Measurements from ENCODE around the gene FGD1.
"Not testable (repeated sequence)": the region's sequence is repeated elsewhere in the genome, so short reads cannot be mapped to it uniquely, and the experiment has no call there.

Gene FGD1

DNA sequence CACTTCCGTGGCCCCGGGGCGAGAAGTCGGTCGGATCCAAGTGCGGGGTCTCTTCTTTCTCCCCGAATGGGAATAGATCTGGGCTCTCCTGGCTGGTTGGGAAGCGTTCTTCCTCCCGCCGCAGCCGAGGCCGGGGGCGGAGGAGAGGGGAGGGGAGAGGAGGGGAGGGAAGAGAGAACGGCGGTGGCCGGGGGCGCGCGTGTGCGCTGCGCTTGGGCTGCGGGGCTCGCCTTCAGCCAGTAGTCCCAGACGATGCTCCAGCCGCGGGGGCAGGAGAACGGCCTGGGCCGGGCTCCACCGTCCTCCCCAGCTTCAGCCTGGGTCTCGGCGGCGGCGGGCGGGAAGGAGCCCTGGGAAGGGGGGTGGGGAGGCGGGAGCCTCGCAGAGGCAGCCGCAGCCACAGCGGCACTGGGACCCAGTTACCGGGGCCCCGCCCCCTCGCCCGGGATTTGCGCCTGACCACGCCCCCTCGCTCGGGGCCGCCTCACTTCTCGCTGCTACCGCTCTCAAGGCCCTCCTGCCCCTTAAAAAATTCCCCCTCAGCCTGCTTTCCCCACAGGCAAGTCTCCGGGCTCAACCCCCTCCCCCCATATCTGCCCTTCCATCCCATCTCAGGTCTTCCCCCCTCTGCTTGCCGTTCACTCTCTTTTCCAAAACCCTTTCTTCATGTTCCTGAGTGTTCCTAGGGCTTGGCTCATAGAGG lies at the start of gene FGD1:
TSS of gene FGD1 (minus strand) at position 421 of the 703 bp plus-strand sequence. CDS start 802 bp downstream, outside the sequence.
- DNase-seq, result peak; percentile 12

DNA sequence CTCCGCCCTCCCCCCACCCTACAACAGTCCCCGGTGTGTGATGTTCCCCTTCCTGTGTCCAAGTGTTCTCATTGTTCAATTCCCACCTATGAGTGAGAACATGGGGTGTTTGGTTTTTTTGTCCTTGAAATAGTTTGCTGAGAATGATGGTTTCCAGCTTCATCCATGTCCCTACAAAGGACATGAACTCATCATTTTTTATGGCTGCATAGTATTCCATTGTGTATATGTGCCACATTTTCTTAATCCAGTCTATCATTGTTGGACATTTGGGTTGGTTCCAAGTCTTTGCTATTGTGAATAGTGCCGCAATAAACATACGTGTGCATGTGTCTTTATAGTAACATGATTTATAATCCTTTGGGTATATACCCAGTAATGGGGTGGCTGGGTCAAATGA lies 46.2 kb upstream of the FGD1 start:
- DNase-seq, result not testable (repeated sequence)

DNA sequence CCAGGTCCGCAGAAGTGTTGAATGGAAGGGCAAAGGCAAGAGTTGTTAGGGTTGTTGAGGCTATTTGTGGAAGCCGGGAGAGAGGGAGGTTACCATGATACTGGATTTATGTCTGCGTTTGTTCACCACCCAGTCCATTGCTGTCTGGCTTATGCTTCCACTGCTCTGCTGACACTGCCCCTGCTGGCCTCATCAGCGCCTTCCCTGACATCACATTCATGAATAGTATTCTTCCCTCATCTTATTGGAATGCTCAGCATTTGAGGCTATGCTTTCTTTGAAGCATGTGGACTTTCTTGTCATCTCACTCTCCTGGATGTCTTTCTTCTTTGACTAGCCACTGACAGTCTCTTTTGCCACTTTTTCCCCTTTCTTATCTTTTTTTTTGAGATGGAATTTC lies 44.3 kb upstream of the FGD1 start:
- DNase-seq, result no peak

DNA sequence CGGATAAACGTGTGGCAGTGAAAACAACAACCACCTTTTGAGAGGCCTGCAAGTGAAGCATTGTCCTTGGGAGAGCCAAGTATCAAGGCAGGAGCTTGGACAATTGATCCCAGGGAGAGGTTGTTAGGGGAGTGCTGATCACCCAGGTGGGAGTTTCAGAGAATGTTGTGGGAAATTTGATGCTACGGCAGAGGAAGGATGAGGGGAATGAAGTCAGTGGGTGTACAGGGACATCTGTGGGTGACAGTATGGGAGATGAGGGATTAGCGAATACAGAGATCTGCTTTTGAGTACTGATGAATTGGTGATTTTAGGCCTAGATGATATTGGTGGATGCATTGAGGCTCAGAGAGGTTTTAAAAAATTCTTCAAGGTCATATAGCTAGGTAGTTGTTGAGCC lies 38.2 kb upstream of the FGD1 start:
- DNase-seq, result no peak

DNA sequence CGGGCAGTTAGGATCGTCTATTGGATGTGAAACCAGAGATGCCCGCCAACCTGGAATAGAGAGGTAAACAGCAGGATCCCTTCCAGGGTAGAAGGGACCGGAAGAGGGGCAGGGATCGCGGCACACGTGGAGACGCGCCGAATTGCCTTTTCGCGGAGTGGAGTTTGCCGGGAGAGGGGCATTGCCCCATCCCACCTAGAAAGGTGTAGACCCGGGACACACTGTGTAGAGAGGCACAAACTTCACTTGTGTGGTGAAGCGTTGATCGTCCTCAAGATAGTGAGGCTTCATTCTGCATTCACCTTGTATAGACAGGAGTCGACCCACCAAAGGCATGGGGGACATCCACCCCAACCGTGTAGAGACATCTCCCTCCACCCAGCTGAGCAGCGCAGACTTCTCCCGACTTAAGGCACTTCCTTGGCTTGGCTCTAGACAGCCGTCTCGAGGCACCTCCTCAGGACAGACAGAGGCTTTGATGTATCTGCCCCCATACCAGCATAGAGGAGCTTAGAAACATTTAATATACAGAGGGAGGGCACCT lies 34.4 kb upstream of the FGD1 start:
- DNase-seq, result no peak

DNA sequence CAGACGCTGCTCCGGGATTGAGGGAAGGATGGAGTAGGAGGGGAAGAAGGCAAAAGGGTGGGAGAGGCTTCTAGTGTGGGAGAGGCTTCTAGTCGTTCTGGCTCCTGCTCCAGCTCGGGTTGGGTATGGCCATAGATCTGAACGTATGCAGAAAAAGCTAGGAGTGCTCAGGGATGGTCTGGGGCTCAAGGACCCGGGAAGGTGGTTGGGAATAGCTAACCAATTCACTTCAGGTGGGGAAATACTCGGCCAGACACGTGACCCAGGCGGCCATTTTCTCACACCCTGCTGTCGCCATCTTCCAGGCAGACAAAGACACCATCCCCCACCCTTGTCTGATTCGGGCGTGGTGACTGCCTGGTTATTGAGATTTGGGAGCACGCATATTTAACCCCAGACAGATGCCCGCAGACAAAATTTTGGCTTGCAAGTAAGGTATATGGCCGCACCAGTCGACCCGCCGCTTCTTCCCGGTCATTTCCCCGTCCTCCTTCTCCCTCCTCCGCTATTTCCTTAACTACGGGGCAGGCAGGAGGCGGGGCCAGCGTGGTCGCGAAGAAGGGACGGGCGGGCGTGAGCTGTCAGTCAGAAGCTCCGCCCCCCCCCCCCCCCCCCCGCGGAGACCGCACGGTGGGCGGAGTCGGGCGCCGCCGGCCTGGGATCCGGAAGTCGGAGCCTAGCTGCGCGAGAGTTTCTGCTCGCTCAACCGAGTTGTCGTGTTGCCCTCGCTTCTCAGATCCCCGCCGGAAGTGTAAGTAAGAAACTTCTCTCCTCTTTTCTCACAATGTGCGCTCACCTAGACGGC lies 33.7 kb upstream of the FGD1 start, which contains the start of gene GNL3L:
TSS of gene GNL3L (plus strand) at position 668 of the 805 bp plus-strand sequence. CDS start 2,348 bp downstream, outside the sequence.
- peak; percentile 63 for DNase-seq

DNA sequence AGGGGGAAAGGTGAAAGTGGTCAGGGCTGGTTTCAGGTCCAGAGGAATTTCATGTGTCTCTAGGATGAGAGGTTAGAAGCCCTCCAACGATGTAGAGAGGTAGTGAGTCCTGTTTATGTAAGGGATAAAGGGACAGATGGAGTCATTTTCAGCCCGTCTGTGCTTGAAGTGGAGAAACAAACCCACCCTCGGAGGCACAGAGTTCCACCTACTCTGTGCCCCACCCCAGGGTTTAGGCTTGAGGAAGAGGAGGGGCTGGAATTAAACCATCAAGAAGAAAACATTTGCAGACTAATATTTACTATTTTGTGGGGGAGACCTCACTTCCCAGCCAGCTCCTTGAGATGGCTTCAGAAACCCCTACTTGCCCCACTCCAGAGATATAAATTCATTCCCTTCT lies 33.1 kb upstream of the FGD1 start:
- DNase-seq, result peak; percentile 52

DNA sequence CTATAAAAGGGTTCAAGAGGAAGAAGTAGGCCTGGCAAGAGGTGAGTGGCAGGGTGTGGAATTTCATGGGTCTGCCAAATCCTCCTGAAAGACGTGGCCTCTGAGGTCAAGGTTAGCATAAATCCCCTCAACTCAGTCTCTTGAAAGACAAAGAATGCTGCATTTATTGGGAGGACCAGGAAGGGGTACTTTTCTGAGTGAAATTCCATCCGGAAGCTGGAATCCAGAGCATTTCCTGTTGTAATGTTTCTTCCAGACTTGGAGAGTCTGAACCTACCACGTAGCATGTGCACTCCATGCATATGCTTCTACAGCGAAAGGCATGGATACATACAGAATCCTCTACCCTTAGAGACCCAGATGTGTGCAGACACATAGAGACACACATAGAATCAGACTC lies 13.4 kb upstream of the FGD1 start:
- DNase-seq, result no peak

DNA sequence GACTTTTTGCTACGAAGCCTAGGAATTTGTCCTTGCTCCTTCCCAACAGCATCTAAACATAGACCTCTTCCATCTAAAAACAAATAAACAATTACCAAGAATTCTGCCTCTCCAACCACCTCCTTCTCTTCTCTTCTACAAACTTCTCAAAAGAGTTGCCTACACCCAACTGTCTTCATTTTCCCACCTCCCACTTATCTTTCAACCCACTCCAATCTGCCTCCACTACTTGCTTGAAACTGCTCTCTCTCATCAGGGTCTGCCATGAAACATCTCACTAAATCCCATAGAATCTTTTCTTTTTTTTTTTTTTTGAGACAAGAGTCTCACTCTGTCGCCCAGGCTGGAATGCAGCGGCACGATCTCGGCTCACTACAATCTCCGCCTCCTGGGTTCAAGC lies 902 bp upstream of the FGD1 start:
- DNase-seq, result no peak

DNA sequence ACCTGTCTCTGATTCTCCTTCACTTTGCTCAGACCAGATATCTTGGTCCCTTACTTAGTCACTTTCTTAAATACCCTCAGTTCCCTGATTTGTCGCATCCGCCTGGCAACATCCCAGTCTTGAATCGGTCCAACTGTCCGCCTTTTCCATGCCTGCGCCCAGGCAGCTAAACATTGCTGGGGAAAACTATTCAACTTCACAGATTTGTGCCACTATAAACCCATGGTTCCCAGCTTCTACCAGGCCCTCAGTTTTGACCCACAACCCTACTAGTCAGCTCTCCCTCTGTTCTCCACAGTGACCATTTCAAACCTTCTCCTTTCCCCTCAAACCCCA lies 451 bp upstream of the FGD1 start:
- no peak for DNase-seq

DNA sequence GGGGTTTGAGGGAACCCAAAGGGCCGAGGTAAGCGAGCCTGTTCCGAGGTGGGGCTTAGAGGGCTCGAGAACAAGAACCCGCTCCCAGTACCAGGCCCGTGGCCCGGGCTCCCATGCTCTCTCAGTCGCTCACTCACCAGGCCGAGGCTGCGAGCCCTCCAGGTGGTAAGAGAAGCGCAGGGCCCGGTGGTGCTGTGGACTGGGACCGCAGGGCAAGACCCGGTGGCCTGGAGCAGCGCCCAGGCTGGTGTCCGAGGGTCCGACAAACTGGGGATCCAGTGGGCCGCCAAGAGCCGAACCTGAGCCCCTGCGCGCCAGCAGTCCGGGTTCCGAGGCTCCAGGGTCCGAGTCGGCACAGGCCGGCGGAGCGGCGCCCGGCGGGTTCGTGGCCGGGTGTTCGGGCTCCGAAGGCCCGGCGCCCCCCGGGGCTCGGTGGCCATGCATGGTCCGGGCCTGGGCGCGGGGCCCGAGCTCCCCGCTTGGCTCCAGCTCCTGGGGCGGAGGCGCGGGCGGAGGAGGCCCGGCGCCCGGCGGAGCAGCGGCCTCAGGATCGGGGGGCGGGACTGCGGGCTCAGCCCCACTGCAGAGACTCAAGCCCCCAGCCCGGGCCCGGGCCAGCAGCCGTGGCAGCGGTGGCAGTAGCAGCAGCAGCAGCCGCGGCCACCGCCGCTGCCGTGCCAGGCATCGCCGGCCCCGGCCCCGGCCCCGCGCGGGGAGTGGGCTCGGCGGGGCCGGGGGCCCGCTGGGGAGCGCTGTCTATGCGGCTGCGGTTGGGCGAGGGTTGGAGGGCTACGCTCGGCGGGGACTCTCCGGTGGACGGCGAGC lies 833 bp downstream of the FGD1 start:
- DNase-seq, result no peak

DNA sequence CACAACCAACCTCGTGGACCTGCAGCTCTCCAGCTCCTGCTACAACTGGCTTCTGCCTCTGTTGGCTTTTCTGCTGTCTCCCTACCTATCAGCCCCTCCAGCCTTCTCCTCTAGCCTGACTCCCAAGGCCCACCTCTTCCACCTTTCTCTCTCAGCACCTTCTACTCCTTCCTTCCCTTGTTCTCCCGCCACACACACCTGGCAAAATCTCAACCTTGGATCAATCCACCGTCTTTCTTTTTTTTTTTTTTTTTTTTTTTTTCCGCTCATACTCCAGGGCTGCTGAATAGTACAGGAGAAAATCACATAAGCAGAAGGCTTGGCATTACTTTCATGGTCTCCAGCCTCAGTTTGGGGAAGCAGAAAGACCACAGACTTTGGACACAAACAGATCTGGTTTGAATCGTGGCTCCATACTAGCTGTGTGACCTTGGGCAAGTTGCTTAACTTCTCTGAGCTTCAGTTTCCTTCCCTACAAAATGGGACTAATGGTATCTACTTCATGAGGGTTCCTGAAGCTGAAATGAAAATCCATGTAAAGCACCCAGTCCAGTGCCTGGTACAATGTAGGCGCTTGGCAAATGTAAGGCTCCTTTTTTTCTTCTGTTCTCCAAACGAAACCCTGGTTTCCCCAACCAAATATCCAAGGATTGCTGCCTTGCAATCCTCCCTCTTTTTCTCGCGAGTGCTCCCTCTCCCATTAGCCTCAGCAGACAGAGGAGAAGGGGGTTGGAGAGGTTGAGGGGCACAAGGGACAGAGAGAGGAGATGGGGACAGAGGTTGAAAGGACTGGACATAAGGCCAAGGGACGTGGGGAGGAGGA lies 1.7 kb downstream of the FGD1 start:
- no peak for DNase-seq

DNA sequence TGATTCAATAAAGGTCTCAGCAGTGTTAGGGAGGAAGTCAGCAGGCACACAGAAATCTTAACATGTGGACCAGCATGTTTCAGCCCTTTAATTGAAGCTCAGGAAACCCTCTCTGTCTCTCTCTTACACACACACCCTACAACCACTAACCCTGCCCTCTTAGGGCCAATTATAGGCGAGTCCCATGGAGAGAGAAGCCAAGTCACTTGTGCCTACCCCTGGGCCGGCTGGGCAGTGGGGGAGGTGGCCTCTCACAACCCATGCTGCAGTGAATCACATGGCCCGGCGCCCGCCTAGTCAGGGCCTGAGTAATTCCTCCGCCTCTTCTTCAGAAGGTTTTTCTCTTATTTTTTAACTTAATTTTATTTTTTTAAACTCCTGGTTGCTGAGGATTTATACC lies 3.7 kb downstream of the FGD1 start:
- DNase-seq, result no peak

DNA sequence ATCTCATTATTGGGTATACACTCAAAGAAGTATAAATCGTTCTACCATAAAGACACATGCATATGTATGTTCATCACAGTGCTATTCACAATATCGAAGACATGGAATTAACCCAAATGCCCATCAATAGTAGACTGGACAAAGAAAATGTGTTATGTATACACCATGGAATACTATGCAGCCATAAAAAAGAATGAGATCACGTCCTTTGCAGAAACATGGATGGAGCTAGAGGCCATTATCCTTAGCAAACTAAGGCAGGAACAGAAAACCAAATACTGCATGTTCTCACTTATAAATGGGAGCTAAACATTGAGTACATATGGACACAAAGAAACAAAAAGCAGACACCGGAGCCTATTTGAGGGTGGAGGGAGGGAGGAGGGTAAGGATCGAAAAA lies 6.2 kb downstream of the FGD1 start:
- DNase-seq, result not testable (repeated sequence)

DNA sequence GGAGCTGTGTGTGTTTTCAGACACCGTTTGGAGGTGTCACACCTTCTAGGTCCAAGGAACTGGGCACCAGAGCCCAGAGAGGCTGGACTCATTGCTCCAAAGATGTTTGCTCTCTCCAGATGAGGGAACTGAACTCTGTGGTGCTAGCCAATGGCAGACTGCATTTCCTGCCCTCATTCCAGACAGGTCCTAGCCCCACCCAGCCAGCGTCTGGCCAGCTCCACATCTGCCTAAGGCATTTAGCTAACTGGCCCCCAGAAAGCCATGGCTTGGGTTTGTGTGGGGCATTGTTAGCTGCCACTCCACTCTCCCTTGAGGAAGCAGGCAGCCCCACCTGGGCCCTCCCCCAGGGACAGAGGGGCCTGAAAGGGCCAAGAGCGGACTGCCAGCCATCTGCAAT lies 11.4 kb downstream of the FGD1 start:
- DNase-seq, result no peak

DNA sequence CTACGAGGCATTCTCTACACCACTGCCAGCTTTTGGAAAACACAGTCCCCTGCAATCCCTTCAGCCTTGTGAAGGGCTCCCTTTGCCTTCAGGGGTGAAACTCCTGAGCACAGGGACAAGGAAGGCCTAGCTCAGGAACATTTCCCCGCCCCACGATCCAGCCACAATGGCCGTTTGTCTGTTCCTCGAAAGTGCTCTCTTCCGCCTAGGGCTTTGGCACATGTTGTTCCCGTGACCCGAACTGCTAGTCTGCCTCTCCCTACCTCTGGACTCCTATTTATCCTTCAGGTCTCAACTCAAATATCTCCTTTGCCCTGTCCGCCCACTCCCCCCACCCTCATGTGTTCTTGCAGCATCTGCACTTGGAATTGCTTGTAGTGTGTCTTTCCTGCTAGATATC lies 12.1 kb downstream of the FGD1 start:
- no peak for DNase-seq

DNA sequence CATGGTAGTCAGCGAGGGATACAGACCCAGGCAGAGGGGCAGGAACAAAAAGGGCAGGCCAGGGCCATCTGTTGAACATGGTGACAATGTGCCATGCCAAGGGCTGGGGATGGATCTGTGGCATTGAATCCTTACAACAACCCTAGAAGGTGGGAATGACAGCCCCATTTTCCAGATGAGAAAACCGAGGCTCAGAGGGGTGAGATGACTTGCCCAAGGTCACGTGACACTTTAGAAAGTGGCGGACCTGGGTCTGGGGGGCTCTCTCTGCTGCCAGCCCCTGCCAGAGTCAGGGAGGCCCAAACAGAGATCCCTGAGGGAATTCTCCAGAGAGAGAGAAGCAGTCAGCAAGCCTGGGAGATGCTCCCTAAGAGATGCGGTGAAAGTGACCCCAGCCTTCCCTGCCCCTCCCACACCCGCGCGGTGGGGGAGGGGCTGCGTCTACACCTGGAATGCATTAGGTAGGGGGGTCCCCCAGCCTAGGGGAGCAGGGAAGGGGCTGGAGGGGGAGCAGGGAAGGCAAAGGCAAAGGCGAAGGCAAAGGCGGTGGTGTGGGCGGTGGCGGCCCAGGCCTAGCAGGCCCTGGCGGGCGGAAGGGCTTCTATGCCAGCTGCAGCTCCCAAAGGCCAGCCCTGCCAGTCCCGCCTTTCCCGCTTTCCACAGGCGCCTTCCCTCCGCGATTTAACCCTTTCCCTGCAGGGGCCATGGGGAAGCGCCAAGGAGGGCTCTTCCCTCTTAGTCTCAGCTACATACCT lies 13.0 kb downstream of the FGD1 start:
- DNase-seq, result no peak

DNA sequence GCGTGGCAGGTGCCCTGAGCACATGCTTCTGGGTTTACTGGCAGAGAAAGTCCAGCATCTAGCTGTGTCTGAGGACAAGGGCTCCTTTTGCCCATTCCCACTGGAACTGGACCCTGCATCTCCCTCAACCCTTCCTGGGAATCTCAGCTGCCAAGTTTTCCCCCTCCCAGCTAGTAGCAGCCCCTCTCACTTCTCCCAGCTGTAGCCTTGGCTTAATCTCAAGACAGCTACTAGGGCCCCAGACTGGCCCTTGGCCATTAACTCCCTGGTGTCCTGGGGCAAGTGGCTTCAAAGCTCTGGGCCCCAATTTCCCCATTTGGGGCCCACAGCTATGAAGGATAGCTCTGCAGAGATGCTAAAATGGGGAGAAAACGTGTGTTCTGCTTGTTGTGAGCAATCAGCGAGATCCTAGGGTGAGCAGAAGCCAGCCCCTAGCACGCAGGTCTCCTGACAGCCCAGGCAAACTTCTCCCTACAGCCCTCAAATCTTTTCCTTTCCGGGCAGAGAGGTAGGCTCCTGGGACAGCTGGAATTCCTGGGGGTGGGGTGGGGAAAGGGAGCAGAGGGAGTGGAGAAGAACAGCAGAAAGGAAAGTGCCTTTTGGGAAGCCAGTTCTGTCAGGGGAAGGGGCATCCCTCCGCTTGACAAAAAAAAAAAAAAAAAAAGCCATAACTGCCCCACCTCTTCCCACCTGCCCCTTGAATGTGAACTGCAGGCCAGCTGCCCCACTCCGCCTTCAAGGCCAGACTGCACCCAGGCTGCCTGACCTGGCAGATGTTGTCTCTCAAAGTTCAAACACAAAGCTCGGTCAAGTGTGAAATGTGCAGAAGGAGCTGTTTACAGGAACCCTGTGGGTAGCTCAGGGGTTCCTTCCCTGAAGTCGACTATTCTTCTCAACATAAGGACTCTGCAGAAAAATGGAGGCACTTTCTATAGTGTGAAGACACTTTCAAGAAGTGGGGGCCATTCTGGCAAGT lies 16.6 kb downstream of the FGD1 start:
- peak; percentile 5 for DNase-seq

DNA sequence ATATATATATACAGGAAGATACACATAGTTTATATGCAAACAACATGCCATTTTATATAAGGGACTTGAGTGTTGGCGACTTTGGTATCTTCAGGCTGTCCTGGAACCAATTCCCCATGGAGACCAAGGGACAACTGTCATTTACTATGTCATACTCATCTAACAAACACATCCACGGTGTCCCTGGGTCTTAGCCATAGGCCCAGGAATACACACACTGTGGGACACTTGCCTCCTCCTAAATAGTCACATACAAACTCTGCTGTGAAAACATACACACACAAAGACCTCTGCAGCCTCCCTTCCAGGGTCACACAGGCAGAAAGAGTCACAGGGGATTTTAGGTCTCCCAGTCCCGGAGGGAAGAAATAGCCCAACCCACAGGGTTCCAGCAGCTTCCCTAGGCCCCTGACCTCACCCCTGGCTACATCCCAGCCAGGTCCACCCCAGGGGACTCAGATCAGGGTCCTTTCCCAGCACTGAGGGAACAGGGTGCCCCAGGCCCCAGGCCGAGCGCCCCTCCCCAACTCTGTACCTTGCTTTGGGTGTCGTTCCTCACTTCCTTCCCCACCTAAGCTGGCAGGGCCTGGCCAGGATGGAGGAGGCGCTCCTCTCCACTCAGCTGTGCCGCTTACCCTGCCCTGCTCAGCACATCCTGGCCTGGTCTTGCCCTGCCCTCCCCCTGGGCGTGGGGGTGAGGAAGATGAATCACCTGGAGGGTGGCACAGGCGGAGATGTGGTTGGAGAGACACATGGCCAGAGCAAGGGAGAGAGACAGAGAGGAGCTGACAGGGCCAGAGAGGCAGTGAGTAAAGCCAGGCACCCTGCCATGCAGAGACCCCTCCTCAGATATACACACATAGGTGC lies 21.8 kb downstream of the FGD1 start:
- DNase-seq, result no peak
